ENCODE measurements around the gene THSD4. TPM values are rescaled to one million over a fixed set of nuclear protein-coding genes. Genes with fewer than 3 reads are reported as not detected.

THSD4 gene
- total RNA-seq, 1 experiment from 2014 or later, result 29.0 TPM

GRCh38 chr15:71505962-71506361 lies 390.7 kb downstream of the THSD4 start:
- Histone ChIP-seq H3K4me3 (ENCODE audit: low read length) (no peak overlapping the region), H3K27me3 (ENCODE audit: low read length) (no peaks in the 10 kb centered on the region), H4K20me1 (ENCODE audit: low read length) (no peaks in the 10 kb centered on the region), H3F3A (ENCODE audit: low read length, unreplicated experiment) (no peaks in the 10 kb centered on the region), H2AFZ (ENCODE audit: low read length) (no peak overlapping the region), H3K27ac (ENCODE audit: low read length) (no peak overlapping the region), H3K9me2 (replicated peaks; ENCODE audit: low read length) (no peaks in the 10 kb centered on the region), H3K4me2 (ENCODE audit: low read length) (no peak overlapping the region), H3K9ac (ENCODE audit: low read length) (no peak overlapping the region), H3K4me1 (ENCODE audit: insufficient read depth, low read length) (no peaks in the 10 kb centered on the region), H3K36me3 (ENCODE audit: low read depth, low read length) (no peaks in the 10 kb centered on the region), H3K9me3 (ENCODE audit: low read length) (no peaks in the 10 kb centered on the region), H3K79me2 (ENCODE audit: low read length) (no peaks in the 10 kb centered on the region)
- no TSS peak for BruUV-seq (replicated peaks)
- ChIA-PET CTCF (no interaction called here), POLR2A (ENCODE audit: unreplicated experiment) (no interaction called here)
- intact Hi-C loops (cut with micrococcal nuclease), result no loop called here
- ATAC-seq (no peak), DNase-seq (no peak)
- TF ChIP-seq, protein P1, sequence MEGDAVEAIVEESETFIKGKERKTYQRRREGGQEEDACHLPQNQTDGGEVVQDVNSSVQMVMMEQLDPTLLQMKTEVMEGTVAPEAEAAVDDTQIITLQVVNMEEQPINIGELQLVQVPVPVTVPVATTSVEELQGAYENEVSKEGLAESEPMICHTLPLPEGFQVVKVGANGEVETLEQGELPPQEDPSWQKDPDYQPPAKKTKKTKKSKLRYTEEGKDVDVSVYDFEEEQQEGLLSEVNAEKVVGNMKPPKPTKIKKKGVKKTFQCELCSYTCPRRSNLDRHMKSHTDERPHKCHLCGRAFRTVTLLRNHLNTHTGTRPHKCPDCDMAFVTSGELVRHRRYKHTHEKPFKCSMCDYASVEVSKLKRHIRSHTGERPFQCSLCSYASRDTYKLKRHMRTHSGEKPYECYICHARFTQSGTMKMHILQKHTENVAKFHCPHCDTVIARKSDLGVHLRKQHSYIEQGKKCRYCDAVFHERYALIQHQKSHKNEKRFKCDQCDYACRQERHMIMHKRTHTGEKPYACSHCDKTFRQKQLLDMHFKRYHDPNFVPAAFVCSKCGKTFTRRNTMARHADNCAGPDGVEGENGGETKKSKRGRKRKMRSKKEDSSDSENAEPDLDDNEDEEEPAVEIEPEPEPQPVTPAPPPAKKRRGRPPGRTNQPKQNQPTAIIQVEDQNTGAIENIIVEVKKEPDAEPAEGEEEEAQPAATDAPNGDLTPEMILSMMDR (conservative IDR thresholded peaks at IDR 0.05; ENCODE audit: low read depth, low read length), result no peak
- TF ChIP-seq EZH2phosphoT487 (IDR thresholded peaks at IDR 0.05; ENCODE audit: borderline replicate concordance, low read length), result no peak
- no peak for TF ChIP-seq EZH2 (IDR thresholded peaks at IDR 0.05; ENCODE audit: low read length, unreplicated experiment)

DNA sequence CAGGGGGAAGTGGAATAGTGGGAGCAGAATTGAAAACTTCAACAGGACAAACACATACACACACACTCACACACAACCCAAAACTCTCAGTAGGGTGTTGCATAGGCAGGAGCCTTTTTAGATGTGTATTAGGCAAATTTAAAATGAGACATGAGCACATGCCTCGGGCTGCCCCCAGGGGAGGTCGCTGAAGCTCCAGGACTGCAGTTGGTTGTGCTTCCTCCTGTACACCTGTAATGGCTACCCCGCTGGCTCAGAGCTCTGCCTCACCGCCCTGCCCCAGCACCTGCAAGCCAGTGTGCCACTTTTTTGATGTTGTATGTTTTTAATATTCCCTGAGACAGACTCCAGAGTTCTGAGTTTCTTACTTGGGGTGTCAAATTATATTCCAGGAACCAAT lies 391.7 kb downstream of the THSD4 start:
- no peak overlapping the region for H3K27ac ChIP-seq (ENCODE audit: low read length)
- DNase-seq, result no peak
- no peak overlapping the region for H3K4me2 ChIP-seq (ENCODE audit: low read length)
- no peaks in the 10 kb centered on the region for H3K27me3 ChIP-seq (ENCODE audit: low read length)
- no peaks in the 10 kb centered on the region for H3K9me3 ChIP-seq (ENCODE audit: low read length)
- no peaks in the 10 kb centered on the region for H3K36me3 ChIP-seq (ENCODE audit: low read depth, low read length)
- BruUV-seq (replicated peaks), result no TSS peak
- intact Hi-C loops (cut with micrococcal nuclease), result no loop called here
- H3K4me1 ChIP-seq (ENCODE audit: insufficient read depth, low read length), result peaks cover 5% of the 10 kb centered on the region
- no peak overlapping the region for H2AFZ ChIP-seq (ENCODE audit: low read length)
- H3K79me2 ChIP-seq (ENCODE audit: low read length), result no peaks in the 10 kb centered on the region
- ATAC-seq, result no peak
- no peaks in the 10 kb centered on the region for H3F3A ChIP-seq (ENCODE audit: low read length, unreplicated experiment)
- CTCF ChIA-PET, result no interaction called here
- H3K9ac ChIP-seq (ENCODE audit: low read length), result no peak overlapping the region
- POLR2A ChIA-PET (ENCODE audit: unreplicated experiment), result no interaction called here
- no peaks in the 10 kb centered on the region for H4K20me1 ChIP-seq (ENCODE audit: low read length)
- no peak overlapping the region for H3K4me3 ChIP-seq (ENCODE audit: low read length)
- no peak for TF ChIP-seq EZH2phosphoT487 (IDR thresholded peaks at IDR 0.05; ENCODE audit: borderline replicate concordance, low read length)
- TF ChIP-seq EZH2 (IDR thresholded peaks at IDR 0.05; ENCODE audit: low read length, unreplicated experiment), result no peak
- TF ChIP-seq, protein P1 (conservative IDR thresholded peaks at IDR 0.05; ENCODE audit: low read depth, low read length), result no peak
- H3K9me2 ChIP-seq (replicated peaks; ENCODE audit: low read length), result no peaks in the 10 kb centered on the region

DNA sequence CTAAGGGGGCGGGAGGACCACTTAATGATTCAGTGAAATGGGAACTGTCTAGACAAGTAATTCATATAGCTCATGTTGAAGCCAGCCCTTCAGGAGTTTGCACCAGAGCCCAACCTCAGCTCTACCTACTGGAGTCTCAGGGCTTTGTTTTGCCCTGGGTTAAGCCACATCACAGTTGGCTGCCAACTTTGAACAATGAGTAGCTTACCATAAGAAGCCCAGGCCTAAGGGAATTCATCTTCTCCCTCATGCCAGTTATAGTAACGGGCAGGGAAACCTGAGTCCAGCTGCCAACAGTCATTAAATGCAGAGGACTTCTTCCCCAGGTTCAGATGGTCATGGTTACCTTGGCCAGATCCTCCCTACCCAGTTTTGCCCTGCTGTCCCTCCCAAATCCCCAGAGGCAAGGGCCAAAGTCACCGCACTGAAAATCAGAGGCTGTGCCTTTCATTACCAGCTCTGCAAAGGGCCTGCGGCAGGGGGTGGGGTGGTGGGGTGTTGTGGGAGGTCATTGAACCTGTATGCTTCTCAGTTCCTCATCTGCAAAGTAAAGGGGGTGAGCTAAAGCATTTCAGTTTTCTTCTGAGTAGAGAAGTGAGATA lies 392.9 kb downstream of the THSD4 start:
- Histone ChIP-seq H2AFZ (ENCODE audit: low read length) (no peak overlapping the region), H3K27me3 (ENCODE audit: low read length) (no peaks in the 10 kb centered on the region), H3K4me2 (ENCODE audit: low read length) (no peak overlapping the region), H3K36me3 (ENCODE audit: low read depth, low read length) (no peaks in the 10 kb centered on the region), H3F3A (ENCODE audit: low read length, unreplicated experiment) (no peaks in the 10 kb centered on the region), H3K27ac (ENCODE audit: low read length) (no peak overlapping the region), H3K9me3 (ENCODE audit: low read length) (no peaks in the 10 kb centered on the region), H3K79me2 (ENCODE audit: low read length) (no peaks in the 10 kb centered on the region), H3K4me3 (ENCODE audit: low read length) (no peak overlapping the region), H3K4me1 (ENCODE audit: insufficient read depth, low read length) (peaks cover 10% of the 10 kb centered on the region), H4K20me1 (ENCODE audit: low read length) (no peaks in the 10 kb centered on the region), H3K9me2 (replicated peaks; ENCODE audit: low read length) (no peaks in the 10 kb centered on the region), H3K9ac (ENCODE audit: low read length) (no peak overlapping the region)
- DNase-seq (no peak), ATAC-seq (no peak)
- intact Hi-C loops (cut with micrococcal nuclease), result no loop called here
- no TSS peak for BruUV-seq (replicated peaks)
- CTCF ChIA-PET, result interaction anchor here (0.7 kb wide), 1 partner anchor 235 kb away, joined by 5 read pairs; no protein-coding TSS in a partner anchor
- POLR2A ChIA-PET (ENCODE audit: unreplicated experiment), result no interaction called here
- TF ChIP-seq EZH2 (IDR thresholded peaks at IDR 0.05; ENCODE audit: low read length, unreplicated experiment) (no peak), EZH2phosphoT487 (IDR thresholded peaks at IDR 0.05; ENCODE audit: borderline replicate concordance, low read length) (no peak)
- TF ChIP-seq, protein P1 (conservative IDR thresholded peaks at IDR 0.05; ENCODE audit: low read depth, low read length), result no peak
